ENCODE measurements around the gene XRN2.

DNA sequence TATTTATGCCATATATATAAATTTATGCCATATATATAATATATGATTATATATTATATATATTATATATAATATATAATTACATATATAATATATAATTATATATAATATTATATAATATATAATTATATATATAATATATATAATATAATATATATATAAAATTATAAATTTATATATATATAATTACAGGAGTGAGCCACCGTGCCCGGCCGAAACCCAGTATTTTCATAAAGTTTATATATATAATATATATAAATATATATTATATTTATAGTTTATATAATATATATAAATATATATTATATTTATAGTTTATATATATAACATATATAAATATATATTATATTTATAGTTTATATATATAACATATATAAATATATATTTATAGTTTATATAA, 62.6 kb downstream of the XRN2 start:
- TF ChIP-seq, protein P1, sequence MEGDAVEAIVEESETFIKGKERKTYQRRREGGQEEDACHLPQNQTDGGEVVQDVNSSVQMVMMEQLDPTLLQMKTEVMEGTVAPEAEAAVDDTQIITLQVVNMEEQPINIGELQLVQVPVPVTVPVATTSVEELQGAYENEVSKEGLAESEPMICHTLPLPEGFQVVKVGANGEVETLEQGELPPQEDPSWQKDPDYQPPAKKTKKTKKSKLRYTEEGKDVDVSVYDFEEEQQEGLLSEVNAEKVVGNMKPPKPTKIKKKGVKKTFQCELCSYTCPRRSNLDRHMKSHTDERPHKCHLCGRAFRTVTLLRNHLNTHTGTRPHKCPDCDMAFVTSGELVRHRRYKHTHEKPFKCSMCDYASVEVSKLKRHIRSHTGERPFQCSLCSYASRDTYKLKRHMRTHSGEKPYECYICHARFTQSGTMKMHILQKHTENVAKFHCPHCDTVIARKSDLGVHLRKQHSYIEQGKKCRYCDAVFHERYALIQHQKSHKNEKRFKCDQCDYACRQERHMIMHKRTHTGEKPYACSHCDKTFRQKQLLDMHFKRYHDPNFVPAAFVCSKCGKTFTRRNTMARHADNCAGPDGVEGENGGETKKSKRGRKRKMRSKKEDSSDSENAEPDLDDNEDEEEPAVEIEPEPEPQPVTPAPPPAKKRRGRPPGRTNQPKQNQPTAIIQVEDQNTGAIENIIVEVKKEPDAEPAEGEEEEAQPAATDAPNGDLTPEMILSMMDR (conservative IDR thresholded peaks at IDR 0.05; ENCODE audit: low read depth, low read length) = no peak
- TF ChIP-seq EZH2 (IDR thresholded peaks at IDR 0.05; ENCODE audit: low read length, unreplicated experiment) = no peak

Data from PC-3 (cell line).